Skeletal muscle cell (primary cell): Measurements from ENCODE around the gene WNT7B.

ENCODE experiments used
- DNase-seq: peaks from one replicate; pipeline ENCODE4 v3.0.0-alpha.2; 2010; ENCODE audit warnings: low read depth
- H3K4me3 ChIP-seq: 2 replicates; pipeline ENCODE4 v1.5.1; 2011; ENCODE audit warnings: low read depth, mild to moderate bottlenecking, control low read depth, low read length, moderate library complexity

Gene WNT7B

DNA sequence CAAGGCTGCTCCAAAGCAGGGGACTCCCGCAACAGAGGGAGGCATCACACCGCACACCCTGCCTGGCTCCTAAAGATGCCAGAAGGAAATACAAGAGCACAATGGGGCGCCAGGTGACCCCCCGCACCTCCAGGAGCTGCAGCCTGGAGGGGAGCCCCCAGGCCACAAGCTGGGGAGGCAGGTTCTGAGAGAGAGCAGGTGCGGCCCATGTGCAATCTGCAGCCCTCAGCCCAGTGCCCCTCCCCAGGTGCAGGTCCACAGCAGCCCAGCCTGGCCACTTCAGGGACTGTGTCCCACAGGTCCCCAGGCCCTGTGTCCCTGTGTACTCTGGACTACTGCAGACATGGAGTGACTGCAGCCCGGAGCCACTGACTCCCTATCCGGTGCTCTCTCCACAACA lies 13.1 kb downstream of the WNT7B start:
- H3K4me3 ChIP-seq, result no peak overlapping the region
- DNase-seq, result no peak

DNA sequence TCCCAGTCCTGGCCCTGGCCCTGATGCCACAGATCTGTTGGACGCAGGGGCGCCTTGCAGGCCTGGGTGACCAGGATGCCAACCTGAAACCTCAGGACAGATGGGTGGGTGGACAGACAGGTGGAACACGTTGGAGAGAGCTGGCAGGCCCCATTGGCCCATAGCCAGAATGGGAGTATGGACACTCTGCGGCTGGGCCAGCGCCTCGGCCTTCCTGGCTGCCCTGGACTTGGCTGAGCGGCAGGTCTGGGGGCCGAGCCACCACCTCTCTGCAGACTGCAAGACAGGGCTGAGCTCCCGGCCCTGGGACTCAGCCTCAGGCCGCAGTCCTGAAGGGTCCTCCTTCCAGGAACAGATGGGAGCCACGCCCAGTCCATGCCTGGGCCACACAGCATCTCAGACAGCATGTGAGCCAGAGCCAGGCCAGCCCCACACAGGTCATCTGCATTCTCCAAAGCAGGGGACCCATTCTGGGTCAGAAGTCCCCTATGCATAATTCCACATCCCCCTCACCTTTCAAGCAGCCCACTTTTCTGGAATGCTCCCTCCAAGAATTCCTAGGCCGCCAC lies 14.1 kb downstream of the WNT7B start:
- H3K4me3 ChIP-seq, result no peak overlapping the region
- no peak for DNase-seq

GRCh38 chr22:45962434-45962718 lies 14.6 kb downstream of the WNT7B start:
- DNase-seq, result no peak
- no peak overlapping the region for H3K4me3 ChIP-seq

DNA sequence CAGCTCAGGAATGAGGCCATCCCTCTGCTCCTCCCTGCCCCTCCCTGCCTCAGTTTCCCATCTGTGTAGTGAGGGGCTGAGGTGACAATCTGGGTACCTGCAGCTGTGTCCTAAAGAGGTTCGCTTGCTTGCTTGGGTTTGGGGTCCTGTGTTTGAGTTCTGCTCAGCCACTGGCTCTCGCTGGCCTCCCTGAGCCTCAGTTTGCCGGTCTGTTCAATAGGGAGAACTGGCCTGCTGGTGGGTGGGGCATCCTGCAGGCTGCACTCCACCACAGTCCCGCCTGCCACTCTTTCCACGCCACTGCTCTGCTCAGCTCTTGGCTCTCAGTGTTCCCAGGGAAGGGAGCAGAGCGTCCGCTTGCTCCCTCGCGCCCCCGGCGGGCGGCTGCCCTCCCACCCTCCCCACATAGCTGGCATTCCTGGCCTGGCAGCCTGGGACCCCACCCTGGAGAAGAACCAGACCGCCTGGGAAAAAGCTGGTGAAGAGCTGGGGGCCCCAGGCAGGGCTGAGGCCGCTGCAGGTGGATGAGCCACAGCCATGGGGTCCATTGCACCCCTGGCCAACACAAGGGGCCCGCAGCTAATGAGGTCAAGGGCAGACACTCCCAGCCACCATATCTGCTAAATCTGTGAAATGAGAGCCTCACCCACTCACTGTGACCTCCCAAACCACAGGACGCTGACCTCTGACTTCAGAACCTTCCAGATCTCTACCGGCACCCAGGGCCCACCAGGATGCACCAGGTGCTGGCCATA lies 15.1 kb downstream of the WNT7B start:
- no peak overlapping the region for H3K4me3 ChIP-seq
- no peak for DNase-seq

DNA sequence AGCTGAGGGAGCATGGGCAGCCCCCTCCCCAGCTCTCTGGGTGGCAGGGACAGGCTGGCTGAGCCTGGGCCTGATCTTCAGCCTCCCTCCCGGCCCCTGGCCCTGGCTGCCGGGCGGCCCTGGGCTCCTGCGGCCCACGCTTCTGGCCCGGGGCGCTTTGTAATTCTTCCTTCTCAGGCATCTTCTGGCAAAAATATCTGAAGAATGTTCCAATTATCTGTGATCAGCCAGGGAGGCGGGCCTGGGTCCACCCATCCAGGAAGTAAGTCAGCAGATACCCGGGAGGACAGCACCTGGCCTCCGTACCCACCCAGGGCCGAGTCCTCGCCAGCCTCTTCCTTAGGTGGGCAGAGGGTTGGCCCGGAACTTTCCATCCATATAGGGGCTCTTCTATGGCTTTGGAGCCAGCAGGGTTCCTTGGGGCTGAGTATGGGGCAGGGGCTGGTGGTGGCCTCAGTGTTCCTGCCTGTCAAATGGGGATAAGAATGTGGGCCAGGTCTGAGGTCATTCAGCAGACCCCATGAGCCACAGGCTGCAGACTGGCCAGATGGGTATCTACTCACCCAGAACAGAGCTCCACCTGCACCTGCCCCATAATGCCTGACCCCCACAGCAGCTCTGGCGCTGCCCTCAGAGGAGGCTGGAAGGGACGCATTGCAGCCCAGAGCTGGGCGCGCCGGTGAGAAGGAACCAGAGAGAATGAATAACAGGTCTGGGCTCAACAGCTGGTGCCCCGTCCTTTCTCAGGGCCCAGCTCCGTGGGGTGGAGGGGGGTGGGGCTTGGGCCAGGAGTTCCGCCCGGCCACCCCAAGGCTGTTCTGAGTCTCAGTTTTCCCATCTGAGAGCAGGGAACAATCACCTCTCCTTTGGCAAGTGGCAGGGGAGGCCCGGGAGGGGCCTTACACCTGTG lies 16.2 kb downstream of the WNT7B start:
- H3K4me3 ChIP-seq, result no peak overlapping the region
- DNase-seq, result no peak

DNA sequence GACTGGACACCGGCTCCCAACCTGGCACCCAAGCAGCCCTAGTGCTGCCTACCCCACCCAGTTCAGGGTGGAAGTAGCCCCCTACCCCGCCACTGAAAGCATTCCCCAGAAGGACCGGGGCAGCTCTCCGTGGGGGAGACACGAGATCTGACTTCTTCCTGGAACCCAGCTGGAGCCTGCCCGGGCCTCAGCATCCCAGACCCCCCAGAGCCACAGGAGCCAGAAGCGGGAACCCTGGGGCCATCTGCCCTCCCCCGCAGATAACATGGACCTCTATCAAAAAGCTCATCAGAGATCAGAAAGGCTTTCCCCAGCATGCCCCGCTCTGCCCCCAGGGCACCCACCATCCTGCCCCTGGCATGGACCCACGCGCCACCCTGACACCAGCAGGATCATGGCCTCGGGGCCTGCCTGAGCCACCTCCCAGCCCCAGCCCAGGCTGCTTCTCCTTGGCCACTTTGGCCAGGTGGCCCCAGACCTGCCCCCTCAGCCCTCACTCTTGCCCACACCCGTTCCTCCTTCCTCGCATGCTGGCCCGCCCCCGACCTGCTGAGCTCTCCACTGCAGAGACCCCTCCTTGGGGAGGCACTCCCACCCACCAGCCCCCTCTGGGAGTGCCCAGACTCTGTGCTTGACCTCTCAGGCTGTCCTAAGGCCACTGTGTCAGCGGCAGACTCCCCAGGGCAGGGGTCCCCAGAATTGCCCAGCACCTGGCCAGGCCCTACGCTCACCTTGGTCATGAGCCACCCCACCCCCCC lies 17.1 kb downstream of the WNT7B start:
- DNase-seq, result no peak
- no peak overlapping the region for H3K4me3 ChIP-seq

DNA sequence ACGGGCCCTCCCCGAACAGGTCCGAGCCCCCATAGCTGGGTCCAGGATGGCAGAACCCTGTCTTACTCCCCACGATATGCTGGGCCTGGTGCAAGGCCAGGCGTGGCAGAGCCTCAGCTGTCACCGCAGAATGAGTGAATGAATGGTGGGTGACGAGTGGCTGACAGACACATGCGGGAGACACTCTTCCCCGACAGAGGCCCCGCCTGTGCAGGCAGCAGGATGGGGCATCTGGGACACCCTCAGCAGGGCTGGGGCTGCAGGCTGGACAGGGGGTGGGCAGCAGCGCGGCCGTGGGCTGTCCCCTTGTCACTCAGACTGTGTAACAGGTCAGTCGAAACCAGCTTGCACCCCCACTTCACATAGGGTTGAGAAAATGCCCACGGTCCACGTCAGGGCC lies 18.0 kb downstream of the WNT7B start:
- H3K4me3 ChIP-seq, result no peak overlapping the region
- no peak for DNase-seq

DNA sequence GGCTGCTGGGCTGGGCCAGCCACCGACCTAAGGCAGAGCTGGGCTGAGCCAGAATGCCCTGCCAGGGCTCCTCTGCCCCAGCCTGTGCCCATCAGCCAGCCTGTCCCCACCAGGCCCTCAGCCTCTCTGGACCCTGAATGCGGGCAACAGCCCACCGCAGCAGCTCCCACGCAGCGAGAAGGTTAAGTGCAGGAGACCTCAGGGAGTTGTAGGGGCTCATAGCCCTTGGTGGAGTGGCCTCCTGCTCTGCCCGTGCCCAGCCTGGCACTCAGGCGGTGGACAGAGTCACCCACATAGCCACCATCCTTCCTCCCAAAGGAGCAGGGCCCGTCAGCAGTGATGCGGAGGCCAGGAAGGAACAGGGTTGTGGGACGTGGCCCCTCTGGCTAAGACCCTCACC lies 19.1 kb downstream of the WNT7B start:
- no peak overlapping the region for H3K4me3 ChIP-seq

GRCh38 chr22:45953178-45953577 lies 23.8 kb downstream of the WNT7B start:
- H3K4me3 ChIP-seq, result no peak overlapping the region
- no peak for DNase-seq

More for the DNA sequence above, 19.1 kb downstream of the WNT7B start:
- DNase-seq, result no peak

DNA sequence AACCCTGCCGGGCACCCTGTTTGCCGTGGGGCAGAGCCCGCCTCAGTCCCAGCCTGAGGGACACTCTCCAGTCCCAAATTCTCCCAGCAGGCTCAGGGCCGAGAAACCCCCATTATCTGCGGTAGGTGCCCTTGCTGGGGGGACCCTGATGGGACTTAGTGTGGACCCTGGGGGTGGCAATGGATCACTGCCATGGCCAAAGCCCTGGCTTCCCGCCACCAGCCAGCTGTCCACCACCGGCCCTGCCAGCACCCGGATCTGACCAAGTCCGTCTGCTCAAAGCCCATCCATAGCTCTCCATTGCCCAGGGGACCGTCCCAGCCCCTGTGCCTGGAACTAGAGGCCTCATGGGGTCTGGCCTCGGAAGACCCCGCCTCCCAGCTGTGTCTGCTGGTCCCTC lies 24.4 kb downstream of the WNT7B start:
- DNase-seq, result no peak
- no peak overlapping the region for H3K4me3 ChIP-seq

GRCh38 chr22:45952151-45952550 lies 24.8 kb downstream of the WNT7B start:
- H3K4me3 ChIP-seq, result no peak overlapping the region
- DNase-seq, result no peak

GRCh38 chr22:45949891-45950290 lies 27.1 kb downstream of the WNT7B start:
- no peak for DNase-seq

GRCh38 chr22:45949258-45949870 lies 27.6 kb downstream of the WNT7B start:
- H3K4me3 ChIP-seq, result no peak overlapping the region
- no peak for DNase-seq

More at GRCh38 chr22:45949891-45950290, 27.1 kb downstream of the WNT7B start:
- no peak overlapping the region for H3K4me3 ChIP-seq

DNA sequence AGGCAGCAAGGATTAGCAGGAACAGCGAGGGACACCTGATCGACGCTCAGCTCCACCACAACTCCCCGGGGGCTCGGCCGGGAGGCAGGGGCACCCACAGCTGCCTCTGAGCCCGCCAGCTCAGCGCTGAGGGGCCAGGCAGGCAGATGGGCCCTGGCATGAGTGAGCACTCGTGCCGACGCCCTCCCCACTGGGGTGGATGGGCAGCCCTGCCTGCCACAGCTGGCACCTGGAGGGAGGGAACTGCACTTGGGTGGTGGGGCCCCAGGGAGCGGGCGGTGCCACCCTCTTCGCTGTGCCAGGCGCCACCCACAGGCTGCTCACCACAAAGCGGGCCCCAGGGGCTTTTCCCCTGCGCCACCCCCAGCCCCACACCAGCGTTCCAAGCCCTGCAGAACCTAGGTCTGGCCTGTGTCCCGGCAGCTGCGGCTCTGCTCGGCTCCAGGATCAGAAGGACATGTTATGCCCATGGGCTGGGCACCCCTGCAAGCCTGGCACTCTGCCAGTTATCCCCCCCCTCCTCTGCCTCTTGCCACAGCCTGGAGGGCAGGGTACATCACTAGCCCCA lies 28.8 kb downstream of the WNT7B start:
- H3K4me3 ChIP-seq, result no peak overlapping the region
- DNase-seq, result no peak

GRCh38 chr22:45946805-45947600 lies 30.0 kb downstream of the WNT7B start:
- no peak overlapping the region for H3K4me3 ChIP-seq
- no peak for DNase-seq

DNA sequence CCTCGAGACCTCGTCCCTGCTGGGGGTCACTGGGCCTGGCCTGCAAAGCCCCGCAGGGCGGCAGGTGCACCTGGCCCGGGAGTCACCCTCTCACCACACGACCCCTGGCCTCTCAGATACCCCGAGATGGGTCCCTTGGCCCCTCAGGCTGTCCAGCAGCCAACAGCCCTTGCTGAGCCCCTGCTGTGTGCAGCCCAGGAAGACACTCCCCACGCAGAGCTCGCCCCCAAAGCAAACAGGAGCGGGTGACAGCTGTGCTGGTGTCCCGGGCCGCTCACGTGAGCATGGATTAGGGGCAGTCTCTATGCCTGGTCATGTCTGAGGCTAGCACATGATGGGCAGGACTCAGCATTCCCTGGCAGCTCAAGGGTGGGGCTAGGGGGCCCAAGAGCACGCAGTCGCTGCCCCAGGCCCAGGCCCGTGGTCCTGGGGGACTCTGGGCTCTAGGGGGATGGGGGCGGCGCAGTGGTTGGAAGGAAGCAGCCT lies 31.3 kb downstream of the WNT7B start:
- DNase-seq, result no peak
- H3K4me3 ChIP-seq, result no peak overlapping the region

DNA sequence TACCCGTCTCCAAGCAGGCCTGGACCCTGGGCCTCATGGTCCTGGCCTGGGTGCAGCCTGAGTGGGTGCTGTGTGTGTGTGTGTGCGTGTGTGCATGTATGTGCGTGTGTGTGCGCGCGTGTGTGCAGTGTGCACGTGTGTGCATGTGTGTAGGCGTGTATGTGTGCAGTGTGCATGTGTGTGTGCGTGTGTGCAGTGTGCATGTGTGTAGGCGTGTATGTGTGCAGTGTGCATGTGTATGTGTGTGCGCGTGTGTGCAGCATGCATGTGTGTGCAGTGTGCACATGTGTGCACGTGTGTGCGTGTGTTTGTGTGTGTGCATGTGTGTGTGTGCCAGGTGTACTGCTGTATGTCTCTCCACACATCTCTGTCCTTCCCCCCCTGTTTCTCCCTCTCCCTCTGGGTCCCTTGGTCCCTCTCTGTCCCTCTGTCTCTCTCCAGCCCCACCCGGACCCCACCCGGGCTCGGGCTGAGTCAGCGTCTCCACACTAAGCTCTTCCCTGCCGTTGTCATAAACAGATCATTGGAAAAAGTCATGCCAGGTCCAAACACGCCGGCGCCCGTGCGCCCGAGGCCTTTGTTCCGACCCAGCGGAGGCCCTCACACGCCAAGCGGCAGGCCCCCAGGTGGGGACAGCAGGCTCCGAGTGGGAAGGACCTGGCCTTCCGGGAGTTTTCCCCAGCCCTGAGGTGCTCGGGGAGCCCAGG lies 34.0 kb downstream of the WNT7B start:
- no peak for DNase-seq
- H3K4me3 ChIP-seq, result no peak overlapping the region

DNA sequence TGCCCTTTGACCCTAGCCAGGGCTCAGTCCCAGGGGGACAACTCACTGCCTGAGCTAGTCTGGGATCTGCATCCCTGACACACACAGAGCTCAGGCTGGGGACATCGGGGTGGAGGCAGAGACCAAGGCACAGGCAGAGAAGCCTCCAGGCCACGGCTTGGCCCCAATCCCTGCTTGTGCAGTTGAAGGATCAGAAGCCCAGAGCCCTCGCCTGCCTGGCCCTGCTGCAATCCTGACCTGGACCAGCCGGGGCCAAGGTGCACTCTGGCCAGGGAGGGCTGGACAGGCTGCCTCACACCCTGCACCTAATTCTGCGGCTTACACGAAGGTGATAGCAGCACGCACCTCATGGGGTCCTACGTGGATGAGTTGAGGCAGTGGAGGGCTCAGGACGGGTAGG lies 34.6 kb downstream of the WNT7B start:
- no peak overlapping the region for H3K4me3 ChIP-seq
- DNase-seq, result no peak
